GM21526 (cell line): ENCODE data around the gene TMIE.

ENCODE experiments used
- ATAC-seq: cut with Tn5 transposase; IDR thresholded peaks from one replicate; pipeline ENCODE4 v1.9.1; 2021; ENCODE audit warnings: moderate library complexity; ENCODE audit not compliant: unreplicated experiment, low FRiP score

The TMIE gene

GRCh38 chr3:46706771-46707582 is 5.8 kb downstream of the TMIE start:
- no peak for ATAC-seq

- no peak for ATAC-seq
Measured at GRCh38 chr3:46707601-46708011, 6.4 kb downstream of the TMIE start.

GRCh38 chr3:46708401-46709156 is 7.4 kb downstream of the TMIE start:
- no peak for ATAC-seq

DNA sequence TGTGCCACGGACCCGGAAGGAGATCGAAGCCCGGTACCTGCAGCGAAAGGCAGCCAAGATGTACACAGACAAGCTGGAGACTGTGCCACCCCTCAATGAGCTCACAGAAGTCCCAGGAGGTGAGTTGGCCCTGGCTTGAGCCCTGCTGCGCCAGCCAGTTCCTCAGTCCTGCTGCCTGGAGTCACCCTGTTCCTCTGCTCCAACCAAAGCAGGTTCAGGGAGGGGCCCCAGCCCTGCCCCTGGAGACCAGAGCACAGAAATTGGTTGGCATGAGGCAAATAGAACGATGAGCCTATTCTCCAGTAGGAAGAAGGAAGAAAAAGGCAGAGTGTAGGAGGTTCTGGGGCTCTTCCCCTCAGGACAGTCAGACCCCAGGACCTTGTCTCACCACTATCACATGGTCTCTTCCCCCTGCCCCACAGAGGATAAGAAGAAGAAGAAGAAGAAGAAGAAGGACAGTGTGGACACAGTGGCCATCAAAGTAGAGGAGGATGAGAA is 8.0 kb downstream of the TMIE start:
- no peak for ATAC-seq

GRCh38 chr3:46709721-46710120 is 8.5 kb downstream of the TMIE start:
- no peak for ATAC-seq

DNA sequence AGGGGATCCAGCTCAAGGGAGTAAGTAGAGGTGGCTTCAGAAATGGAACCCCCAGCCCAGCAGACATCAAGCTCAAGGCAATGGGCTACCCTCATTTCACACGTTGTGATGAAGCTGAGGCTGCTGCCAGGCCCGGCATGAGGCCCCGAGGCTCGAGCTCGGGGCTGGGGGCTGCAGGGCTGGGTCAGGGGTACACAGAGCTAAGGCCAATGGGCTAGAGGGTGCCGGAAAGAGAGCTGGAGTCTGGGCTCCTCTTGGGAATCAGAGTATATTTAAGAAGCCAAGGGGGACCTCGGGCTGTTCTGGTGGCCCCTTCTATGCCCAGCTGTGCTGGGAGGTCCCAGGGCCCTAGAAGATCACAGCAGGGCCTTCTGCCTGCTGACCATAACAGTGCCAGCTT is 9.0 kb downstream of the TMIE start:
- no peak for ATAC-seq

- ATAC-seq = no peak
Measured at GRCh38 chr3:46710671-46711295, 9.6 kb downstream of the TMIE start.

- ATAC-seq = no peak
Measured at GRCh38 chr3:46711305-46711704, 10.1 kb downstream of the TMIE start.

- no peak for ATAC-seq
Measured at GRCh38 chr3:46711760-46712159, 10.6 kb downstream of the TMIE start.

- no peak for ATAC-seq
Measured at GRCh38 chr3:46712191-46713049, 11.2 kb downstream of the TMIE start.

DNA sequence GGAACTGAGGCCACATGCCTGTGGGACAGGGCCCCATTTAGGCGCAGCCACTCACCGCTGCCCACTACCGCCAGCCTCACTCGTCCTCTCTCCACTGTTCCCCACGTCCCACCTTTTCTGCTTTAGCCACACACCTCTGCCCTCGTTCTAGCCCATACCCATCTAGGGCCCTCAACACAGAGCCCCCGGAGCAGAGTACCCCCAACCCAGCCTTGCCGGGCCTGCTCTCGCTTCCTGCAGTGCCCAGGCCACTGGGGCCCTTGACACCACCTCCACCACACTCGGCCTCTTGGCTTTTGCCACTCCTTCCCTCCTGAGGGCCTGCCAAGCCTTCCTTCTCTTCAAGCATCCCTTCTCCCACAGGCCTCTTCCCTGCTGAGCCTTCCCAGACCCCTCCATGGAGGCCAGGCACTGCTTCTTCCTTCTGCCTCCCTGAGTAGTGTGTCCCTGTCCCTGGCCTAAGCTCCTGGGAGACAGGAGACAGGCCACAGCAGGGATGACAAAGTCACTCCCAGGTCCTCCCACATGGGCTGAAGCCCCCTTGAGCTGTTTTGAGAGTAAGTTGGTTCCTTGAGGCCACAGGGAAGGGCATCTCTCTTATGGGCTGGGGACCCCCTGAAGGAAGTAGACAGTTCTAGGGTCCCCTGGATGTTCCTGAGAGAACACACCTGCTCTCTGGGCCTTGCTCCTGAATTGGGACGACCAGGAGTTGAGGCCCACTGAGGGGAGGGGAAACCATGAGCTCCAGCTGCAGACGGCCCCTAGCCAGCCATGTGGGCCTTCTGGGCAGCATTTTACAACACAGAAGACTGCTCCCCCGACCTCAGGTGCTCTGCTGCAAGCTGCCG is 12.1 kb downstream of the TMIE start:
- ATAC-seq = no peak

DNA sequence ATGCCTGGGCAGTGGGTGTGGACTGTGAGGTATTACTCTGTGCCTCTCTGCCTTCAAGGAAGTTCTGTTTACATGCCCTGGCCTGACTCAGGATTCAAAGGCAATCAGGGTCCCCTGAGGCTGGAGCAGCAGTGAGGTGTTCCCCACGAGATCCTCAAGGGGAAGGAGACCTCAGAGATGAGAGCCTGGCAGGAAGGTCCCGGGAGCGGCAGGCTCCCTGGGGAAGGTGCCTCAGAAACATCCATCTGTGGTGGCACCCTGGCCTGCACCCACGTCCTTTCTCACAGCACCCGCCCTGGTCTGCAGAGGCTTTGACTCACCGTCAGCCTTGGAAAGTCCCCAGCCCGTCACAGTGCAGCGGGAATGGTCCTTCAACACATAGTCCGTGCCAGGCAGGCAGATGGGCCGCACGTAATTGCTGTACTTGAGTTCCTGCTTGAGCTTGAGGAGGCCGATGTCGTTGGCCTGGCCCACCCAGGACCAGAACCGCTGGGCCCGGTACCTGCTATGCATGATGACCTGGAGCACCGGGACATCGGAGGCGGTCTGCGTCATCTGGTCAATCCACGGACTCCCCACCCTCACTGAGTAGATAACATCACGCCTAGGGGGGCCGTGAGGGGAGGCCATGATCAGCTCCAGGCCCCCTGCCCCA is 12.8 kb downstream of the TMIE start:
- no peak for ATAC-seq

- no peak for ATAC-seq
Measured at GRCh38 chr3:46714728-46715506, 13.7 kb downstream of the TMIE start.

DNA sequence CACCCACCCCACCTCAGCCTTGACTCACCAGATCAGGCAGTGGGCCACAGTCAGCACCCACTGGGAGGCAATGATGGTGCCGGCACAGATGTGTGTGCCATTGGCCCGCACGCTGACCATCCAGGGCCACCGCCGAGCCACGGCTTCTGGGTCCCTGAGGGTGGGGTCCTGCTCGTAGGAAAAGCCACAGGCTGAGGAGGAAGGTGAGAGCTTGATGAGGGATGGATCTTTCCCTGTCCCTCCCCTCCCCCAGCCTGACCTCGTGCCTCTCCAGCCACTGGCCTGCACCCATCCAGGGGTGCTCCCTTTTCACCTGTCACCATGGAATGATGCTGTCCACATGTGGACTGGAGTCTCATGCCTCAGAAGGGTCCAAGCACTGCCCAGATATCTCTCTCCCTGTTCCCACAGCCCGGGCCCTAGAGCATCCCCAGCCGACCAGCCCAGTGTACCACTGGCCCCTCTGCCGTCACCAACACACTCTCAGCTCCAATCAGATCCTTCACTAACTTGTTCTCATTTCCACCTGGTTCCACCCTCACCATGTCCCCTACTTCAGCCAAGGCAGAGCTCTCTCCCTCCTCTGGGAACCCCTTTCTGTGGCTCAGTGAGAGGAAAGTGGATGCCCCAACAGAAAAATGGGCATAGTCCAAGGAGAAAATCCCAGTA is 14.4 kb downstream of the TMIE start:
- ATAC-seq = no peak

GRCh38 chr3:46716461-46717441 is 15.6 kb downstream of the TMIE start:
- ATAC-seq = no peak

GRCh38 chr3:46717447-46718231 is 16.4 kb downstream of the TMIE start, which contains the start of gene PRSS50:
PRSS50 (minus strand) TSS chr3:46717869; CDS start chr3:46717824, 45 bp downstream.
- ATAC-seq = no peak
